H9 (cell line): Measurements from ENCODE around the gene CCSER1. TPM values are rescaled to one million over a fixed set of nuclear protein-coding genes. Genes with fewer than 3 reads are reported as not detected.

ENCODE experiments used
- DNase-seq: peaks from one replicate; pipeline ENCODE4 v3.0.0-alpha.2; 2017
- H2AFZ ChIP-seq: one replicate; pipeline ENCODE4 v1.6.1; 2013; ENCODE audit warnings: mild to moderate bottlenecking, low read length, control low read depth, moderate library complexity
- H2AK5ac ChIP-seq: 2 replicates; pipeline ENCODE4 v1.6.1; 2013; ENCODE audit warnings: low read length, control low read depth, mixed read lengths; ENCODE audit not compliant: insufficient read length
- H2BK120ac ChIP-seq: one replicate; pipeline ENCODE4 v1.6.1; 2013; ENCODE audit warnings: low read depth, mild to moderate bottlenecking, low read length, control low read depth, inconsistent platforms; ENCODE audit not compliant: poor library complexity, severe bottlenecking
- H2BK12ac ChIP-seq: 2 replicates; pipeline ENCODE4 v1.6.1; 2013; ENCODE audit warnings: low read length, control low read depth, mixed read lengths, low read depth; ENCODE audit not compliant: insufficient read length
- H2BK15ac ChIP-seq: 2 replicates; pipeline ENCODE4 v1.6.1; 2013; ENCODE audit warnings: low read depth, low read length, control low read depth
- H2BK20ac ChIP-seq: one replicate; pipeline ENCODE4 v1.6.1; 2013; ENCODE audit warnings: low read depth, mild to moderate bottlenecking, low read length, control low read depth, inconsistent platforms; ENCODE audit not compliant: poor library complexity, severe bottlenecking
- H2BK5ac ChIP-seq: 2 replicates; pipeline ENCODE4 v1.6.1; 2013; ENCODE audit warnings: low read length, control low read depth, mixed read lengths; ENCODE audit not compliant: insufficient read length
- H3K14ac ChIP-seq: 2 replicates; pipeline ENCODE4 v1.6.1; 2013; ENCODE audit warnings: low read length, control low read depth; ENCODE audit not compliant: insufficient read depth
- H3K18ac ChIP-seq: 2 replicates; pipeline ENCODE4 v1.6.1; 2013; ENCODE audit warnings: low read depth, mild to moderate bottlenecking, mixed read lengths, low read length, control low read depth; ENCODE audit not compliant: insufficient read length
- H3K23ac ChIP-seq: 2 replicates; pipeline ENCODE4 v1.6.1; 2013; ENCODE audit warnings: low read length, control low read depth, mixed read lengths, low read depth; ENCODE audit not compliant: insufficient read length
- H3K23me2 ChIP-seq: 2 replicates; pipeline ENCODE4 v1.6.1; 2013; ENCODE audit warnings: low read depth, mild to moderate bottlenecking, mixed read lengths, low read length, control low read depth; ENCODE audit not compliant: insufficient read length, poor library complexity, severe bottlenecking
- H3K27ac ChIP-seq: 2 replicates; pipeline ENCODE4 v1.5.1; 2013; ENCODE audit warnings: low read length, control low read depth, mixed read lengths, low read depth; ENCODE audit not compliant: insufficient read length
- H3K27me3 ChIP-seq: 2 replicates; pipeline ENCODE4 v1.6.1; 2013; ENCODE audit warnings: low read length, control low read depth, inconsistent platforms; ENCODE audit not compliant: insufficient read depth
- H3K4ac ChIP-seq: 2 replicates; pipeline ENCODE4 v1.6.1; 2013; ENCODE audit warnings: low read depth, mild to moderate bottlenecking, control low read depth, inconsistent platforms, low read length, moderate library complexity
- H3K4me1 ChIP-seq: 2 replicates; pipeline ENCODE4 v1.6.1; 2013; ENCODE audit warnings: low read length, control low read depth, inconsistent platforms; ENCODE audit not compliant: insufficient read depth
- H3K4me2 ChIP-seq: 2 replicates; pipeline ENCODE4 v1.6.1; 2013; ENCODE audit warnings: low read length, control low read depth, mixed read lengths; ENCODE audit not compliant: insufficient read length, insufficient read depth
- H3K56ac ChIP-seq: 2 replicates; pipeline ENCODE4 v1.6.1; 2013; ENCODE audit warnings: low read depth, mild to moderate bottlenecking, mixed read lengths, low read length, control low read depth; ENCODE audit not compliant: insufficient read length
- H3K79me1 ChIP-seq: 2 replicates; pipeline ENCODE4 v1.6.1; 2013; ENCODE audit warnings: low read depth, mild to moderate bottlenecking, moderate library complexity, low read length, control low read depth, inconsistent platforms; ENCODE audit not compliant: insufficient read depth, poor library complexity, severe bottlenecking
- H3K79me2 ChIP-seq: 2 replicates; pipeline ENCODE4 v1.6.1; 2013; ENCODE audit warnings: low read length, control low read depth, inconsistent platforms; ENCODE audit not compliant: insufficient read depth
- H3K9ac ChIP-seq: 2 replicates; pipeline ENCODE4 v1.6.1; 2013; ENCODE audit warnings: low read length, control low read depth, mixed read lengths; ENCODE audit not compliant: insufficient read length; ENCODE audit errors: extremely low read depth
- H3K9me3 ChIP-seq: one replicate; pipeline ENCODE4 v1.6.1; 2013; ENCODE audit warnings: low read depth, low read length, inconsistent platforms; ENCODE audit not compliant: control insufficient read depth
- H3T11ph ChIP-seq: one replicate; pipeline ENCODE4 v1.6.1; 2013; ENCODE audit warnings: mild to moderate bottlenecking, low read length, control low read depth, inconsistent platforms
- H4K20me1 ChIP-seq: one replicate; pipeline ENCODE4 v1.6.1; 2013; ENCODE audit not compliant: control insufficient read depth, insufficient read length, insufficient read depth
- H4K5ac ChIP-seq: 2 replicates; pipeline ENCODE4 v1.6.1; 2013; ENCODE audit warnings: low read depth, mild to moderate bottlenecking, mixed read lengths, low read length, control low read depth; ENCODE audit not compliant: insufficient read length
- H4K8ac ChIP-seq: replicated peaks from 2 replicates; pipeline ENCODE4 v1.6.1; 2013; ENCODE audit warnings: low read length, control low read depth, mixed read lengths, low read depth; ENCODE audit not compliant: insufficient read length
- H4K91ac ChIP-seq: 2 replicates; pipeline ENCODE4 v1.6.1; 2013; ENCODE audit warnings: low read depth, mild to moderate bottlenecking, moderate library complexity, mixed read lengths, low read length, control low read depth; ENCODE audit not compliant: insufficient read length
- H3K27ac Mint-ChIP-seq, 3 experiments: 2 replicates in 2 of 3; 3 replicates in 1 of 3; pipeline ENCODE4 v1.8.0; 2020 to 2021; ENCODE audit warnings: mixed read lengths in 3 of 3, mild to moderate bottlenecking in 1 of 3, moderate library complexity in 1 of 3
- H3K27me3 Mint-ChIP-seq: 2 replicates; pipeline ENCODE4 v1.8.0; 2021; ENCODE audit warnings: low read depth, mild to moderate bottlenecking, moderate library complexity, mixed read lengths
- H3K36me3 Mint-ChIP-seq, 3 experiments: 2 replicates in 2 of 3; 3 replicates in 1 of 3; pipeline ENCODE4 v1.8.0; 2020 to 2021; ENCODE audit warnings: low read depth in 3 of 3, mixed read lengths in 3 of 3; ENCODE audit not compliant: insufficient read depth in 1 of 3
- H3K4me1 Mint-ChIP-seq, 2 experiments: 2 replicates each; pipeline ENCODE4 v1.8.0; 2020; ENCODE audit warnings: mixed read lengths in 2 of 2
- H3K4me3 Mint-ChIP-seq, 2 experiments: 2 replicates in 1 of 2; 3 replicates in 1 of 2; pipeline ENCODE4 v1.8.0; 2020 to 2021; ENCODE audit warnings: mild to moderate bottlenecking in 2 of 2, mixed read lengths in 2 of 2, moderate library complexity in 1 of 2
- H3K9me3 Mint-ChIP-seq, 2 experiments: 2 replicates in 1 of 2; 3 replicates in 1 of 2; pipeline ENCODE4 v1.8.0; 2020; ENCODE audit warnings: mild to moderate bottlenecking in 2 of 2, mixed read lengths in 2 of 2, moderate library complexity in 1 of 2
- WGBS: extraction: QIAGEN DNeasy Blood & Tissue Kit; methylation state at CpG from one replicate; pipeline ENCODE4 v1.1.7; 2013; ENCODE audit warnings: missing lambda C conversion rate, low lambda C conversion rate, mixed read lengths; ENCODE audit not compliant: insufficient read length; ENCODE audit errors: extremely low coverage; 5-methylcytosine and 5-hydroxymethylcytosine counted together
- total RNA-seq: library from RNA; stranded (reverse); gene quantifications from 2 replicates; pipeline ENCODE4 v1.2.1, GENCODE V29; 2021
- TF ChIP-seq, protein P1 (sequence below): fragments of 200-600 bp; sonication (generic); conservative IDR thresholded peaks from 3 replicates; pipeline ENCODE4 v1.8.0; 2021; ENCODE audit warnings: antibody characterized with exemption, mild to moderate bottlenecking

The CCSER1 gene
- total RNA-seq, 1 experiment from 2014 or later, result 0.37 TPM

DNA sequence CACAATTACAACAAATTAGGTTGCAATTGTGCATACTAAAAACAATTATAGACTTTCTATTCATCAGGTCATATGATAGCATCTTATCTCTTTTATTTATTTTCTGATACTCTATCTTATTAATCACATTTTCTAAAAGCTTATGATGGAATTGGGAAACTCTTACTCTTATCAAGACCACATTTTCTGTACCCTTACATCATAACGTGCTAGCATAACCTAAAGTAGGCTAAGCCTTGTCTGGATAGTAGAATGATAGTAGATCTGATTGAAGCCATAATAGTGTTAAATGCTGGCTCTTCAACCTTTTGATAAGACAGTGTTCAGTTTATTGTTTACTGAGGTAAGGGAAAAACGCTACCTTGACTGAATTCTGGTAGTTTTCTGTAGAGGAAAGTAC, 294.0 kb downstream of the CCSER1 start:
- Histone ChIP-seq H3K79me1 (no peaks in the 10 kb centered on the region), H2BK15ac (no peak overlapping the region), H3T11ph (no peak overlapping the region), H2BK12ac (no peak overlapping the region), H2AK5ac (no peak overlapping the region), H2BK5ac (no peak overlapping the region), H3K4ac (no peak overlapping the region), H3K23me2 (no peaks in the 10 kb centered on the region), H4K5ac (no peak overlapping the region), H4K8ac (no peak overlapping the region), H3K23ac (no peak overlapping the region), H3K79me2 (no peaks in the 10 kb centered on the region), H3K14ac (no peak overlapping the region), H3K18ac (no peak overlapping the region), H2AFZ (no peak overlapping the region), H4K20me1 (no peaks in the 10 kb centered on the region), H3K4me1 (no peaks in the 10 kb centered on the region), H4K91ac (no peak overlapping the region), H2BK120ac (no peak overlapping the region), H3K4me2 (no peak overlapping the region), H3K56ac (no peak overlapping the region), H3K9me3 (no peaks in the 10 kb centered on the region), H3K9ac (no peak overlapping the region), H3K27ac (no peak overlapping the region), H3K27me3 (no peaks in the 10 kb centered on the region), H2BK20ac (no peak overlapping the region)
- no peak for DNase-seq
- Mint-ChIP-seq H3K36me3 (0 out of 7 replicates have a peak, but pooled peaks cover 0 to 7% (median 0%) of the 10 kb centered on the region in 3 experiments), H3K9me3 (no peaks in the 10 kb centered on the region; a peak in 1 of 5 replicates), H3K4me3 (no peak overlapping the region), H3K27ac (no peak overlapping the region), H3K4me1 (peaks cover 0 to 4% of the 10 kb centered on the region in 2 experiments; a peak in 1 of 4 replicates), H3K27me3 (no peaks in the 10 kb centered on the region)
- no CpG with 5 or more reads among the region's 2 CpGs for WGBS
- TF ChIP-seq, protein P1, sequence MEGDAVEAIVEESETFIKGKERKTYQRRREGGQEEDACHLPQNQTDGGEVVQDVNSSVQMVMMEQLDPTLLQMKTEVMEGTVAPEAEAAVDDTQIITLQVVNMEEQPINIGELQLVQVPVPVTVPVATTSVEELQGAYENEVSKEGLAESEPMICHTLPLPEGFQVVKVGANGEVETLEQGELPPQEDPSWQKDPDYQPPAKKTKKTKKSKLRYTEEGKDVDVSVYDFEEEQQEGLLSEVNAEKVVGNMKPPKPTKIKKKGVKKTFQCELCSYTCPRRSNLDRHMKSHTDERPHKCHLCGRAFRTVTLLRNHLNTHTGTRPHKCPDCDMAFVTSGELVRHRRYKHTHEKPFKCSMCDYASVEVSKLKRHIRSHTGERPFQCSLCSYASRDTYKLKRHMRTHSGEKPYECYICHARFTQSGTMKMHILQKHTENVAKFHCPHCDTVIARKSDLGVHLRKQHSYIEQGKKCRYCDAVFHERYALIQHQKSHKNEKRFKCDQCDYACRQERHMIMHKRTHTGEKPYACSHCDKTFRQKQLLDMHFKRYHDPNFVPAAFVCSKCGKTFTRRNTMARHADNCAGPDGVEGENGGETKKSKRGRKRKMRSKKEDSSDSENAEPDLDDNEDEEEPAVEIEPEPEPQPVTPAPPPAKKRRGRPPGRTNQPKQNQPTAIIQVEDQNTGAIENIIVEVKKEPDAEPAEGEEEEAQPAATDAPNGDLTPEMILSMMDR, result no peak
